ENCODE results near the gene FLNC.

Gene FLNC

GRCh38 chr7:128804484-128804883 is 25.7 kb upstream of the FLNC start:
- DNase-seq (ENCODE audit: low read depth, low spot score): no peak

GRCh38 chr7:128805225-128805624 is 25.0 kb upstream of the FLNC start:
- no peak for DNase-seq (ENCODE audit: low read depth, low spot score)

DNA sequence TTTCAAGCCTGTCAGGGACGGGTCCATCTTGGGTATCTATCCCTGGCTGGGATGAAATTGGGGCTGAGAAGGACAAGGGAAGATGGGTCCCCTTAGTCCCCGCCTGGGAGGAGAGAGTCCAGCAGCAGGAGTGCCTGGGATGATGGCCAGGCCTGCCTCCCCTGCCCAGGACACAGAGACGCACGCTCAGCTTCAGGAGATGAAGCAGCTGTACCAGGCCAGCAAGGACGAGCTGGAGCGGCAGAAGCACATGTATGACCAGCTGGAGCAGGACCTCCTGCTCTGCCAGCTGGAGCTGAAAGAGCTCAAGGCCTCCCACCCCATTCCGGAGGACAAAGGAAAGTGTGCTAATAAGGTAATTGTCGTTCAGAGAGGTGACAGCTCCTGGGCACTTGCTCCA is 23.0 kb upstream of the FLNC start:
- no peak for DNase-seq (ENCODE audit: low read depth, low spot score)

DNA sequence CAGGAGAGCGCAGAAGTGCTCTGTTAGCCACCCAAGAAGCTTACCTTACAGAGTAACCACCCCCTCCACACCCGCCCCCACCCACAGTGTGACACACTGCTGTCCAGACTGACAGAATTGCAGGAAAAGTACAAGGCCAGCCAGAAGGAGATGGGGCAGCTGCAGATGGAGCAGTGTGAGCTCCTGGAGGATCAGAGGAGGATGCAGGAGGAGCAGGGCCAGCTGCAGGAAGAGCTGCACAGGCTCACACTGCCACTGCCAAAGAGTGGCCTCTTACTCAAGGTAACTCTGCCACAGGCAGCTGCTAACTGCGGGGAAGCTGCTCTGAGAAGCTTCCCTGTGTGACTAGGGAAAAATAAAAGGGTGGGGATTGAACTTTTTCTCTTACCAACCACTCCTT is 20.8 kb upstream of the FLNC start:
- no peak for DNase-seq (ENCODE audit: low read depth, low spot score)

DNA sequence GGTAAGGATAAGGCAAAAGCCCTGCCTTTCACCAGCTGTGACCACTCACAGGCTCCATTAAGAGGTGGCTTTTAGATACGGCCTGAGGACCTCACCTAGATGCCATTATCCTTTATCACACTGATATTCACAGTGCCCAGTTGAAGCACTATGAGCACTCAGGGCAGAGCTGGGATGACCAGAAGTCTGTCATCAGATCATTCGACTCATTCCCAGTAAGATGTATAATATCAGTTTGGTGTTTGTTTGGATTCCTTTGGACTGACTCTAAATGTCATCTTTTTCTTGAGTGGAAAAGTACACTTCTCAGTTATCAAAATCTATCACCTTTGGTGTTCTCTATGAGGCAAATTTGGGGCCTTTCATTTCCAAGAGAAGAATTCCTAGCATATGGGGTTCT is 19.7 kb upstream of the FLNC start:
- no peak for DNase-seq (ENCODE audit: low read depth, low spot score)

GRCh38 chr7:128810997-128811396 is 19.2 kb upstream of the FLNC start:
- no peak for DNase-seq (ENCODE audit: low read depth, low spot score)

- DNase-seq (ENCODE audit: low read depth, low spot score): no peak
These were observed 18.4 kb upstream of the FLNC start for GRCh38 chr7:128811631-128812430.

GRCh38 chr7:128812514-128813168 is 17.6 kb upstream of the FLNC start:
- no peak for DNase-seq (ENCODE audit: low read depth, low spot score)

DNA sequence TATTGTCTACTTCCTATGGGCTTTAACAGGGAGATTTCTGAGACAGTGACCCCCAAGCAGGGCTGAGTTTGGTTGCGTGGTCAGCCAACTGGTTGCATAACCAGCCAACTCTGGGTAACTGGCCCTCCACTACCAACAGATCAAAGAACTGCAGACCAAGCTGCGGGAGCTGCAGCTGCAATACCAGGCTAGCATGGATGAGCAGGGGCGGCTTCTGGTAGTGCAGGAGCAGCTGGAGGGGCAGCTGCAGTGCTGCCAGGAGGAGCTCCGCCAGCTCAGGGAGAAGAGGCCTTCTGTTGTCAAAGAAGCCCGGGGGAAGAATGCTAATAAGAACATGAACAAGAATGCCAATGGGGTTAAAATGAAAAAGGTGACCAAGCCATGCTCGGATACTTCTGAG is 15.7 kb upstream of the FLNC start:
- DNase-seq (ENCODE audit: low read depth, low spot score): no peak

- no peak for DNase-seq (ENCODE audit: low read depth, low spot score)
These were observed 14.8 kb upstream of the FLNC start for GRCh38 chr7:128815289-128815942.

- no peak for DNase-seq (ENCODE audit: low read depth, low spot score)
These were observed 11.5 kb upstream of the FLNC start for GRCh38 chr7:128818694-128819093.

- DNase-seq (ENCODE audit: low read depth, low spot score): no peak
These were observed 8.5 kb upstream of the FLNC start for GRCh38 chr7:128821724-128822123.

DNA sequence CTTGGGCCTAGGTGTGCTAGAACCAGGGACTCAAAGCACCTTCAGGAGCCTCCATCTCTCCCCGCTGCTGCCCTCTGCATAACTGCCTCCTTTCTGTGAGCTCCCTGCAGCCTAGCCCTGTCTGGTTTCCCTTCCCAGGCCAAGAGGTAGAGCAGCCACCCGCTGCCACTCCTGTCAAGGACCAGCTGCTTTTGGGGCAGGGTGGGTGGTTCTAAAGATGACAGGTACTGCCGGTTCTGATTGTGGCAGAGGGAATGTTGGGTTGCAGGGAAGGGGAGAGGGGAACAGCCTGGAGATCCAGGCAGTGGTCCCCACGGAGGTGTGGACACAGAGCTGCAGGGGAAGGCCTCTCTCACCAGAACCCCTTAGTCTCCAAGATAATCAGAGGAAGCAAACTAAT is 3.7 kb upstream of the FLNC start:
- DNase-seq (ENCODE audit: low read depth, low spot score): no peak

- no peak for DNase-seq (ENCODE audit: low read depth, low spot score)
These were observed 3.3 kb upstream of the FLNC start for GRCh38 chr7:128826916-128827247.

DNA sequence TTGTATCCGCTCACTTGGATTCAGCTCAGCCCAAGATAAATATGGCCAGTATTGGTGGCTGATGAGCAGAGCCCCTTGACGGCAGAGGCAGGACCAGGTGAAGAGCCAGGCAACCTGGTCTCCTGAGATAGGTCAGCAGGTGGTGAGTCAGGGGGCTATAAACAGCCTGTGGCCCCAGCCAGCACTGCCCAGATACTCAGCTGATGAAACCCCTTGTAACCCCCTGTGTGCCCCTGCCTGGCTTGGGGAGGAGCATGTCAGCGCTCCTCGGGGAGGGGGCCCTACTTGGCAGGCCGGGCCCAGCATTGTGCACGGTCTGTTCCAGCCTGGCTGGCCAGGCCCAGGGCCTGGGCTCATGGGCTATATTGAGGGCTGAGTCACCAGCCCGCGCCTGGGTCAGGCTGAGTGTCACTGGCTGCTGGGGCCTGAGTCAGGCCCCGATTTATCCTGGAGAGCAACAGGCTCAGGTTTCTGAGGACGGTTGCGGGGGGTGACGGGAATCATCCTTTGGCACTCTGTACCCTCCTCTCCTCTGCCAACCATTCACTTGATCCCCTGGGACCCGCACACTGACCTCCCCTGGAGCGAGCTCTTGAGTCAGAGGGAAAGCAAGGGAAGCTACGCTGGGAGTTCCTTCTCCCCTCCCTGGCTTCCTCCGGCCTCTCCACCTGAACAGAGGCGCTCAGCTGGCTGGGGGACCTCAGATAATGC is 2.8 kb upstream of the FLNC start:
- no peak for DNase-seq (ENCODE audit: low read depth, low spot score)

- DNase-seq (ENCODE audit: low read depth, low spot score): no peak
These were observed 2.1 kb upstream of the FLNC start for GRCh38 chr7:128827971-128828711.

DNA sequence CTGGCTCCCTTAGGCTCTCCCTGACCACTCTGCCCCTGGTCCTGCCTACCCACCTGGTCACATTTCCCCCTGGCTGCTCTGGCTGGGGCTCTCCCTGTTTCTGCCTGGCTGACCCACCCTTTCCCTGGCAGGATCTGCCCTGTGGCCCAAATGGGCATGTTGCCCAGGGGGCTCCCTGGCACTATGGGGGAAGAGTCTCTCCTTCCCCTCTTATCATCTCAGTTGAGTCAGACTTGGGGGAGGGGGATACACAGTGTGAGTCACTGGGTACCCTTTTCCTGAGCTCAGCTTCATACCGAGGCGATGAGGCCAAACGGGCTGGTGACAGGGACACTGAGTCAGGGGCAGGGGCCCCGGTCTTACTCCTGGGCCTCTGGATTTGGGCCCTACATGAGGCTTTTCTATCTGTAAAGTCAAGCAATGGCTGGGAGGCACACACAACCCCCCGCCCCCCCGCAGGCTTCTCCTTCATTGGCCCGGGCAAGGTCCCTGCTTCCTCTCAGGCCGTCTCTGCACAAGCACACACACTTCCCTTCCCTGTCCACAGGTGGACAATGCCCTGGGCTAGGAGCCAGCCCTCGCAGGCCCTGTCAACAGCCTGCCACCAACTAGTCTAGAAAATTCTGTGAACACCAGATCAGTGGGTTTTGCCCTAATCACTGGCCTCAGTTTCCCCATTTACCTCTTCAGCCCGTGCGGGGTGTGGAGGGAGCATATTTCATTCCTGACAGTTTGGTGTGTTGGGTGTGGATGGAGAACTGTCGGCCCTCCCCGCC is 627 bp upstream of the FLNC start:
- DNase-seq (ENCODE audit: low read depth, low spot score): no peak

- DNase-seq (ENCODE audit: low read depth, low spot score): no peak
These were observed 1.2 kb downstream of the FLNC start for GRCh38 chr7:128831178-128831993.

DNA sequence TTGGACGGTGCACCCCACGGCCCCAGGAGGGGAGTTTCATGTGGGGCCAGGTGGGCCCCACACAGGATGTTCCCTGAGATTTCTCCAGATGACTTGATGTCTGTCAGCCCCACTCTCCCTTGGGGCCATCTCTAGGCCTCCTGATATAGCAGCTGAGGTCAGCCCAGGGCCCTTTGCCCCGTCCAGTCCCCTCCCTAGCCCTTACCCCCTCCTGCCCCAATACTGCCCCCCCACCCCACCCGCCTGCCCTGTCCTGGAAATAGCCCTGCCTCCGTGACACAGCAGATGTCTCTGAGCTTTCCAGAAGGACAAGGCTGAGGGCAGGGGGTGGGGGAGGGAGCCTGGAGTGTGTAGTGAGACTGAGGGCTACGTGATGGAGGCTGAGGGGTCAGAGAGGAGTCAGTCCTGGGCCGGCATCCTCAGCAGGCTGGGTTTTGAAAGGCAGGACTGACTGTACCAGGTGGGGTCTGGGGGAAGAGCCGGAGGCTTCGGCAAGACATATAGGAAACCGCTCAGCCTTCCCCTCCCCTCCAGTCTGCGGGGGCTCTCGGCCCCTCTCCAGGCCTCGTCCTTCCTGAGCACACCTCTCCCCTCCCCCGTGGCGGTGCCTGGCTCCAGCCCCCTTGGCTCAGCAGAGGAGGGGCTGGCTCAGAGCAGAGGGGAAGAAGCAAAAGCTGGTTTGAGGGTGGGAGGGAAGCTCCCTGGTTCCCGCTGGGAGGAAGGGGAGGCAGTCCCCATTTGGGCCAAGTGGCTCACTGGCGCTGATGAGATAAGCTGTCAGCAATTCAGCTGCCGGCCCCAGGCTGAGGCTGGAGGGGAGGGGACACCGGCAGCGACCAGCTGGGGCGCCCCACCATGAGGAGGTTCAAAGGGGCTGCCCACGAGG is 2.0 kb downstream of the FLNC start:
- no peak for DNase-seq (ENCODE audit: low read depth, low spot score)

Data from smooth muscle cell of the brain vasculature (primary cell).